Ovary (tissue), 3 donors: ENCODE results near the gene TMEM9.

Experiments used
- CTCF ChIP-seq, 3 donors: fragments of 450-650 bp in 2 of 3; fragments of 200-600 bp in 1 of 3; IDR thresholded peaks; one replicate each; pipeline versions ENCODE4 v1.5.1 to v1.8.0; 2016 to 2022; ENCODE audit warnings: antibody characterized with exemption in 3 of 3, mild to moderate bottlenecking in 1 of 3
- EP300 ChIP-seq: sonication (generic); formaldehyde crosslinking; IDR thresholded peaks from one replicate; pipeline ENCODE4 v1.6.1; 2017; ENCODE audit warnings: antibody characterized with exemption
- POLR2A ChIP-seq: fragments of 450-650 bp; IDR thresholded peaks from one replicate; pipeline ENCODE4 v1.6.1; 2017; ENCODE audit warnings: antibody characterized with exemption, mild to moderate bottlenecking, moderate library complexity
- donor health status: DM: no; HTN: no; CAD: no.

- TF ChIP-seq CTCF (IDR thresholded peaks at IDR 0.05): no peak
- no peak for TF ChIP-seq POLR2A
- no peak for TF ChIP-seq EP300
These were observed 7.5 kb downstream of the TMEM9 start for GRCh38 chr1:201146626-201147390.
